Limb (tissue), 2 donors: ENCODE results near the gene CCDC90B.
A peak's percentile ranks its signal among the peaks of the same experiment; 100 is the strongest.
"Not testable (repeated sequence)": the region's sequence is repeated elsewhere in the genome, so short reads cannot be mapped to it uniquely, and the experiment has no call there.

Source experiments
- DNase-seq, 2 donors: peaks; one replicate each; pipeline ENCODE4 v3.0.0-alpha.2; 2016; ENCODE audit errors: extremely low spot score in 2 of 2

Gene CCDC90B

GRCh38 chr11:83285771-83286528 is at the start of gene CCDC90B:
Gene CCDC90B (minus strand): TSS chr11:83286367. CDS start chr11:83285972, 395 bp downstream.
- peak; percentile 96 to 98 for DNase-seq

- no peak for DNase-seq
Observed at GRCh38 chr11:83335446-83336070, 49.4 kb upstream of the CCDC90B start.

GRCh38 chr11:83330303-83330702 is 44.1 kb upstream of the CCDC90B start:
- DNase-seq = no peak

- no peak for DNase-seq
Observed at GRCh38 chr11:83326326-83326725, 40.2 kb upstream of the CCDC90B start.

GRCh38 chr11:83319346-83319745 is 33.2 kb upstream of the CCDC90B start:
- no peak for DNase-seq

- no peak for DNase-seq
Observed at GRCh38 chr11:83318931-83319330, 32.8 kb upstream of the CCDC90B start.

GRCh38 chr11:83317757-83318690 is 31.9 kb upstream of the CCDC90B start:
- DNase-seq = no peak

- DNase-seq = not testable (repeated sequence)
Observed at GRCh38 chr11:83316897-83317268, 30.7 kb upstream of the CCDC90B start.

- not testable (repeated sequence) for DNase-seq
Observed at GRCh38 chr11:83316143-83316896, 30.2 kb upstream of the CCDC90B start.

GRCh38 chr11:83312430-83312829 is 26.3 kb upstream of the CCDC90B start:
- peak in 1 of 2 donors; percentile 32 for DNase-seq

- no peak for DNase-seq
Observed at GRCh38 chr11:83311701-83312100, 25.5 kb upstream of the CCDC90B start.

- no peak for DNase-seq
Observed at GRCh38 chr11:83310718-83311117, 24.6 kb upstream of the CCDC90B start.

- not testable (repeated sequence) for DNase-seq
Observed at GRCh38 chr11:83308536-83308935, 22.4 kb upstream of the CCDC90B start.

GRCh38 chr11:83306200-83307080 is 20.3 kb upstream of the CCDC90B start:
- no peak for DNase-seq

GRCh38 chr11:83303316-83303715 is 17.1 kb upstream of the CCDC90B start:
- DNase-seq = no peak

GRCh38 chr11:83302151-83302550 is 16.0 kb upstream of the CCDC90B start:
- no peak for DNase-seq

GRCh38 chr11:83299681-83300080 is 13.5 kb upstream of the CCDC90B start:
- no peak for DNase-seq

GRCh38 chr11:83294208-83294607 is 8.0 kb upstream of the CCDC90B start:
- no peak for DNase-seq

- DNase-seq = no peak
Observed at GRCh38 chr11:83293457-83293774, 7.2 kb upstream of the CCDC90B start.

GRCh38 chr11:83292709-83293456 is 6.7 kb upstream of the CCDC90B start:
- peak in 1 of 2 donors; percentile 75 for DNase-seq
